HepG2 (cell line): Measurements from ENCODE around the gene YBX2. TPM values are rescaled to one million over a fixed set of nuclear protein-coding genes. Genes with fewer than 3 reads are reported as not detected.

Experiments
- CERS6 ChIP-seq: sonication (generic); formaldehyde crosslinking; IDR thresholded peaks from 2 replicates; pipeline ENCODE4 v1.5.0; 2020; ENCODE audit warnings: missing genetic modification reagents
- DRAP1 ChIP-seq: IDR thresholded peaks from 2 replicates; pipeline ENCODE4 v1.6.1; 2016; ENCODE audit warnings: missing genetic modification reagents, missing compliant biosample characterization
- EEA1 ChIP-seq: sonication (generic); formaldehyde crosslinking; IDR thresholded peaks from 2 replicates; pipeline ENCODE4 v1.5.1; 2020; ENCODE audit warnings: mild to moderate bottlenecking, missing genetic modification reagents, borderline replicate concordance
- PRDM15 ChIP-seq: sonication (generic); formaldehyde crosslinking; IDR thresholded peaks from 2 replicates; pipeline ENCODE4 v1.4.0; 2020; ENCODE audit warnings: missing genetic modification reagents
- TCF7L2 ChIP-seq: IDR thresholded peaks from 2 replicates; pipeline ENCODE4 v1.6.1; 2011; ENCODE audit warnings: mild to moderate bottlenecking, low read depth, low read length, moderate library complexity
- YEATS4 ChIP-seq: sonication (generic); formaldehyde crosslinking; IDR thresholded peaks from 2 replicates; pipeline ENCODE4 v1.4.0; 2020; ENCODE audit warnings: missing genetic modification reagents, borderline replicate concordance
- ZBTB20 ChIP-seq: sonication (generic); formaldehyde crosslinking; IDR thresholded peaks from 2 replicates; pipeline ENCODE4 v1.8.1; 2023; ENCODE audit warnings: missing genetic modification reagents, low read depth, mild to moderate bottlenecking, borderline replicate concordance
- ZBTB21 ChIP-seq: sonication (generic); formaldehyde crosslinking; IDR thresholded peaks from 2 replicates; pipeline ENCODE4 v1.4.0; 2020; ENCODE audit warnings: missing genetic modification reagents
- ZC3H13 ChIP-seq: sonication (generic); formaldehyde crosslinking; IDR thresholded peaks from 2 replicates; pipeline ENCODE4 v1.8.1; 2023; ENCODE audit warnings: mild to moderate bottlenecking, missing genetic modification reagents, moderate library complexity
- ZGPAT ChIP-seq: IDR thresholded peaks from 2 replicates; pipeline ENCODE4 v1.6.1; 2016; ENCODE audit warnings: mild to moderate bottlenecking
- ZHX1 ChIP-seq: sonication (generic); formaldehyde crosslinking; IDR thresholded peaks from 2 replicates; pipeline ENCODE4 v1.8.1; 2022; ENCODE audit warnings: low read depth, mild to moderate bottlenecking, missing genetic modification reagents
- ZNF83 ChIP-seq: sonication (generic); formaldehyde crosslinking; IDR thresholded peaks from 2 replicates; pipeline ENCODE4 v1.4.0; 2020; ENCODE audit warnings: missing genetic modification reagents, mild to moderate bottlenecking, borderline replicate concordance
- ZNF850 ChIP-seq: sonication (generic); formaldehyde crosslinking; conservative IDR thresholded peaks from 2 replicates; pipeline ENCODE4 v1.9.0; 2021; ENCODE audit warnings: mild to moderate bottlenecking, missing genetic modification reagents
- polyA plus RNA-seq, 8 experiments: library from polyadenylated mRNA; depleted of rRNA in 3 of 8; stranded (reverse) in 7 of 8; unstranded in 1 of 8; fragments of >200 nt; fragmentation: Illumina TruSeq in 4 of 8; extraction: Trizol in 4 of 8; gene quantifications; 2 replicates each; pipeline versions ENCODE4 v1.2.1 to v1.2.3, GENCODE V29; 2011 to 2016; ENCODE audit warnings: low read depth in 4 of 8, missing spikeins in 1 of 8, mixed read lengths in 1 of 8; ENCODE audit not compliant: insufficient read depth in 1 of 8
- total RNA-seq, 5 experiments: library from RNA; depleted of rRNA; stranded (reverse); fragments of >200 nt; fragmentation: Illumina TruSeq; extraction: Trizol; gene quantifications; 2 replicates each; pipeline ENCODE4 v1.2.3, GENCODE V29; 2016; ENCODE audit warnings: low read depth in 1 of 5
- TF ChIP-seq, protein P1 (sequence below): sonication (generic); formaldehyde crosslinking; conservative IDR thresholded peaks from 2 replicates; pipeline ENCODE4 v1.4.0; 2020; ENCODE audit warnings: missing genetic modification reagents

YBX2 gene
- total and polyA plus RNA-seq, 2 of the 13 experiments (the other 11 are each of a cell fraction or from before 2014, with no cell fraction given): 0.12 to 0.22 TPM

DNA sequence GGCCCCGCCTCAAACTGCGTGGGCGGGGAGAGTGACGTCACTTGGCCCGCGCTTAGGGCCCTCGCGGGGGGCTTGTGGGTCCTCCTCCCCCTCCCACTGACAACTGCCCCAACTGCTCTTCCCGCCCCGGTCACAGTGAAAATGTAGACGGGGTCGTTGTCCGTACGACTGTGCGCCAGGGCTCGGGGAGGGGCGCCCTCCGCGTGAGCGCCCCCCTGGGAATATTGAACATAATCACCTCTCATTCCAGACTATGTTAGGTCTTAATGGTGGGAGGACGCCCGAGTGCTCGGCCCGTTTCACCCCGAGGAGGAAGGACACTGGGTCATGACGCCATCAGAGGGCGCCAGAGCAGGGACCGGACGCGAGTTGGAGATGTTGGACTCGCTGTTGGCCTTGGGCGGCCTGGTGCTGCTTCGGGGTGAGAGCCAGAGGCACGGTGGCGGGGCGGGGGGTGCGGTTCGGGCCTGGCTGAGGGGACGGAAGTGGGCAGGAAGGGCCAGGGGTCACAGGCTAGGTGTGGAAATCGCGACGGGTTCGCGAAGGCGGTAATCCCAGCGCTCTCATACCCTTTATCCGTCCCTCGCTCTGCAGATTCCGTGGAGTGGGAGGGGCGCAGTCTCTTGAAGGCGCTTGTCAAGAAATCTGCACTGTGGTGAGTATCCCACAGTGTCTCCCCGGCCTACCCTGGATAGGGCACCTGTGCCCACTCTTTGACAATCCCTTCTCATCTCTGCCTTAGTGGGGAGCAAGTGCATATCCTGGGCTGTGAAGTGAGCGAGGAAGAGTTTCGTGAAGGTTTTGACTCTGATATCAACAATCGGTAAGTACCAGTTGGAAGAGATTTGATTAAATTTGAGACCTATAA is 42.0 kb downstream of the YBX2 start, which contains the start of gene ELP5 (continued):
- peak; percentile 89 for TF ChIP-seq ZHX1 (CRISPR knock-in tag)
- TF ChIP-seq ZNF83 (CRISPR knock-in tag): no peak
- TF ChIP-seq EEA1: no peak
- no peak for TF ChIP-seq CERS6 (CRISPR knock-in tag)
- TF ChIP-seq ZNF850 (CRISPR knock-in tag): no peak
- no peak for TF ChIP-seq DRAP1 (CRISPR knock-in tag)
- TF ChIP-seq ZBTB20: peak; percentile 72; the same call in 1 of the 2 replicates
- TF ChIP-seq, protein P1, sequence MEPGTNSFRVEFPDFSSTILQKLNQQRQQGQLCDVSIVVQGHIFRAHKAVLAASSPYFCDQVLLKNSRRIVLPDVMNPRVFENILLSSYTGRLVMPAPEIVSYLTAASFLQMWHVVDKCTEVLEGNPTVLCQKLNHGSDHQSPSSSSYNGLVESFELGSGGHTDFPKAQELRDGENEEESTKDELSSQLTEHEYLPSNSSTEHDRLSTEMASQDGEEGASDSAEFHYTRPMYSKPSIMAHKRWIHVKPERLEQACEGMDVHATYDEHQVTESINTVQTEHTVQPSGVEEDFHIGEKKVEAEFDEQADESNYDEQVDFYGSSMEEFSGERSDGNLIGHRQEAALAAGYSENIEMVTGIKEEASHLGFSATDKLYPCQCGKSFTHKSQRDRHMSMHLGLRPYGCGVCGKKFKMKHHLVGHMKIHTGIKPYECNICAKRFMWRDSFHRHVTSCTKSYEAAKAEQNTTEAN (CRISPR knock-in tag): peak; percentile 67
- TF ChIP-seq YEATS4 (CRISPR knock-in tag): peak; percentile 72; the same call in 1 of the 2 replicates
- TF ChIP-seq ZGPAT (CRISPR knock-in tag): peak; percentile 96
- TF ChIP-seq ZC3H13 (CRISPR knock-in tag): no peak
- 0 out of 2 replicates have a peak, but pooled peaks have one; percentile 5 for TF ChIP-seq PRDM15 (CRISPR knock-in tag)
- TF ChIP-seq ZBTB21 (CRISPR knock-in tag): peak; percentile 60; the same call in 1 of the 2 replicates
- no peak for TF ChIP-seq TCF7L2
